ENCODE measurements around the gene TSPAN3. TPM values are rescaled to one million over a fixed set of nuclear protein-coding genes. Genes with fewer than 3 reads are reported as not detected.

The TSPAN3 gene
- total and polyA plus RNA-seq, 11 donors, result 58.1 to 247 (median 133) TPM

GRCh38 chr15:77064539-77065308, 6.2 kb downstream of the TSPAN3 start:
- WGBS, 4 donors, result 70 to 82% (median 72%) methylated on average over 6 of the region's 6 CpGs
- ATAC-seq, result no peak
- Histone ChIP-seq H3K4me3 (no peak overlapping the region), H3K36me3 (no peaks in the 10 kb centered on the region), H3K4me1 (peaks cover 7 to 79% (median 49%) of the 10 kb centered on the region in 12 donors), H3K27ac (peak overlapping the region in 1 of 12 donors; percentile 5), H3K9me3 (no peaks in the 10 kb centered on the region), H3K27me3 (no peaks in the 10 kb centered on the region)
- intact Hi-C loops (cut with DNase I), result no loop called here
- TF ChIP-seq POLR2A (IDR thresholded peaks at IDR 0.05) (no peak), CTCF (IDR thresholded peaks at IDR 0.05) (no peak)
- no peak for DNase-seq

GRCh38 chr15:77064063-77064462, 6.8 kb downstream of the TSPAN3 start:
- peaks cover 7 to 77% (median 47%) of the 10 kb centered on the region in 12 donors for H3K4me1 ChIP-seq
- 92 to 97% (median 95%) methylated on average over 2 of the region's 2 CpGs for WGBS, 4 donors
- ATAC-seq (no peak), DNase-seq (no peak)
- intact Hi-C loops (cut with DNase I), result no loop called here
- H3K4me3 ChIP-seq, result no peak overlapping the region
- no peaks in the 10 kb centered on the region for H3K9me3 ChIP-seq
- H3K27me3 ChIP-seq, result no peaks in the 10 kb centered on the region
- no peak for TF ChIP-seq CTCF (IDR thresholded peaks at IDR 0.05)
- TF ChIP-seq POLR2A (IDR thresholded peaks at IDR 0.05), result no peak
- H3K27ac ChIP-seq, result peak overlapping the region in 1 of 12 donors; percentile 5
- H3K36me3 ChIP-seq, result no peaks in the 10 kb centered on the region

- Histone ChIP-seq H3K36me3 (no peaks in the 10 kb centered on the region), H3K27ac (no peak overlapping the region), H3K4me3 (no peak overlapping the region), H3K9me3 (no peaks in the 10 kb centered on the region), H3K4me1 (peaks cover 5 to 68% (median 42%) of the 10 kb centered on the region in 12 donors), H3K27me3 (no peaks in the 10 kb centered on the region)
- intact Hi-C loops (cut with DNase I), result no loop called here
- TF ChIP-seq POLR2A (IDR thresholded peaks at IDR 0.05) (no peak), CTCF (IDR thresholded peaks at IDR 0.05) (no peak)
- DNase-seq (no peak), ATAC-seq (no peak)
These were observed 7.7 kb downstream of the TSPAN3 start for GRCh38 chr15:77063249-77063648.

- intact Hi-C loops (cut with DNase I), result no loop called here
- H3K9me3 ChIP-seq, result no peaks in the 10 kb centered on the region
- peak overlapping the region in 4 of 12 donors; percentile 1 to 24 (median 16) for H3K4me3 ChIP-seq
- TF ChIP-seq POLR2A (IDR thresholded peaks at IDR 0.05) (no peak), CTCF (IDR thresholded peaks at IDR 0.05) (no peak)
- DNase-seq (no peak), ATAC-seq (peak; percentile 44 to 87 (median 78))
- no peaks in the 10 kb centered on the region for H3K27me3 ChIP-seq
- H3K27ac ChIP-seq, result peak overlapping the region in 8 of 12 donors; percentile 15 to 54 (median 30)
- H3K36me3 ChIP-seq, result peaks cover 0 to 12% (median 0%) of the 10 kb centered on the region in 9 donors
- peaks cover 5 to 57% (median 31%) of the 10 kb centered on the region in 12 donors for H3K4me1 ChIP-seq
These were observed 10.4 kb downstream of the TSPAN3 start for GRCh38 chr15:77060546-77060945.
